ENCODE results near the gene DCTN3. TPM values are rescaled to one million over a fixed set of nuclear protein-coding genes. Genes with fewer than 3 reads are reported as not detected.

DCTN3 gene
- total RNA-seq, 2 experiments from 2014 or later: 81.5 to 84.4 TPM

GRCh38 chr9:34612788-34613390 is 7.4 kb downstream of the DCTN3 start:
- peaks cover 52% of the 10 kb centered on the region for H3K36me3 Mint-ChIP-seq (ENCODE audit: low read depth)
- H3K27me3 Mint-ChIP-seq: no peaks in the 10 kb centered on the region
- H3K9me3 ChIP-seq (ENCODE audit: control insufficient read depth in 1 of 2, insufficient read depth in 1 of 2, low read length in 2 of 2): peaks cover 0 to 3% of the 10 kb centered on the region in 2 experiments
- peak overlapping the region; percentile 84 for H3K4me3 Mint-ChIP-seq
- peak; percentile 33 for ATAC-seq (ENCODE audit: poor library complexity)
- H3K27ac ChIP-seq (ENCODE audit: low read depth in 1 of 2, low read length in 2 of 2): peak overlapping the region in 1 of 2 donors; percentile 36
- peak; percentile 87 for TF ChIP-seq CTCF (IDR thresholded peaks at IDR 0.05)
- DNase-seq: peak; percentile 42 to 87 (median 60)
- peaks cover 28% of the 10 kb centered on the region for H3K4me1 ChIP-seq (ENCODE audit: insufficient read depth, low read length)
- intact Hi-C loops (cut with DNase I, micrococcal nuclease): loop anchor here (1.0 to 10.0 kb wide), 11 partner anchors 21 to 568 kb away; partner anchors contain the start of genes DNAI1 (in 2 of the 2), FAM219A (in 2 of the 2), ENHO (in 1 of the 2) and GALT (in 1 of the 2)
- peaks cover 24% of the 10 kb centered on the region for H3K4me1 Mint-ChIP-seq (ENCODE audit: low read depth)
- H3K9me3 Mint-ChIP-seq: no peaks in the 10 kb centered on the region
- no peaks in the 10 kb centered on the region for H3K27me3 ChIP-seq (ENCODE audit: control insufficient read depth in 1 of 2, insufficient read depth in 2 of 2, low read length in 2 of 2)
- peak overlapping the region; percentile 95 for H3K4me3 ChIP-seq (ENCODE audit: low read length)
- H3K36me3 ChIP-seq (ENCODE audit: insufficient read depth, low read length): peaks cover 35% of the 10 kb centered on the region
- ChIA-PET CTCF (interaction anchor here (1.4 to 4.2 kb wide), 2 partner anchors 21 to 89 kb away, joined by 8 to 41 read pairs; no protein-coding TSS in a partner anchor), POLR2A (interaction anchor here (0.6 to 2.5 kb wide), 9 partner anchors 7 to 234 kb away, joined by 3 to 23 read pairs (median 6); partner anchors contain the start of genes DCTN3, GALT and SIGMAR1)
- H3K27ac Mint-ChIP-seq: peak overlapping the region; percentile 40

DNA sequence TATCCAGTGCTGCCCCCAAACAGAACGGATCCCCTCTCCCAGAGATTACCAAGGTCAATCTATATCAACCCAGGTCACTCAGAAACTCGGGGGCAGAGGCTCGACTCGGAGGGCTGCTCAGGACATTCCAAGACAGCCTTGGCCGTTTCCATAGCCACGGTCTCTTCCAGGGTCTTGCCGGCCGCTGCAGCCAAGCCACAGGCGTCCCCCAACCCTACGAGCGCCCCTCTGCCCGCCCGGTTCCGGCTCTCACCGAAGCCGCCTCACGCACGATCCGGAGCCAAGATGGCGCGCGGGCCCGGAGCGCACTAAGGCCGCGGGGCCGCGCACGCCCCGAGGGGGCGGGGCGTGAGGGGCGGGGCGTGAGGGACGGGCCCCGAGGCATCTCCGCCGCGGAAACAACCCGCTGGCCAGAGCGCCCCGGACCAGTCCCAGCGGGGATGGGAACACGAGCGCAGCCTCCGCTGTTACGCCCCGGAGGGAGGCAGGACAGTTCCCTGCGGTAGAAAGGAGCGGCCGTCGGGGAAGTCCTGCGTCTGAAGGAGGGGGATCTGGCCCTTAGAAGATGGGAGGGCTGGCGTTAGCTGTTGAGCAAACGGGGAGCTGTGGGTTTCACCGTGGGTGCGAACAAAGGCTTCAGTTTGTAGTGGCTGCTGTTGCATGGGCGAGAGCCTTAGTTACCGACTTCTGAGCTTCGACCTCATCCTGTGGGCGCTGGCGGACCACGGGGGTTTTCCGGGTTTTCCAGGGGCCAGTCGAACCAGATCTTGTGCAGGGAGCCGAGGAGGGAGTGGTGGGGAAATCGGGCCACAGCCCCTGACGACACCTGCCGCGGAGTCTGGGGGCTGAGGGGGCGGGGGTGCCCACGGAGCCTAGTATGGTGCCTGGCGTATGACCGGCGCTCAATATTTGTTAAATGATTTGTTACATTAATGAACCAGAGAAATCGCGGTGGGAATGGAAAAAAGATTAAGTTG is 8.2 kb downstream of the DCTN3 start, which contains the start of gene RPP25L:
RPP25L (minus strand) TSS at position 287 of the 977 bp plus-strand sequence. CDS start 801 bp downstream, outside the sequence.
- ChIA-PET POLR2A (interaction anchor here (0.6 to 2.5 kb wide), 10 partner anchors 8 to 233 kb away, joined by 3 to 23 read pairs (median 5); partner anchors contain the start of genes ARID3C, DCTN3, GALT and SIGMAR1), CTCF (interaction anchor here (1.4 to 4.2 kb wide), 5 partner anchors 17 to 90 kb away, joined by 3 to 41 read pairs (median 8); partner anchors contain the start of genes ARID3C and GALT)
- H3K27me3 ChIP-seq (ENCODE audit: control insufficient read depth in 1 of 2, insufficient read depth in 2 of 2, low read length in 2 of 2): no peaks in the 10 kb centered on the region
- H3K4me3 Mint-ChIP-seq: peak within 1 kb of the TSS; percentile 84
- peaks cover 24% of the 10 kb centered on the region for H3K4me1 Mint-ChIP-seq (ENCODE audit: low read depth)
- H3K27me3 Mint-ChIP-seq: no peaks in the 10 kb centered on the region
- H3K4me1 ChIP-seq (ENCODE audit: insufficient read depth, low read length): peaks cover 28% of the 10 kb centered on the region
- peaks cover 0 to 3% of the 10 kb centered on the region in 2 experiments for H3K9me3 ChIP-seq (ENCODE audit: control insufficient read depth in 1 of 2, insufficient read depth in 1 of 2, low read length in 2 of 2)
- peak; percentile 64 to 94 (median 82) for DNase-seq
- peaks cover 46% of the 10 kb centered on the region for H3K36me3 Mint-ChIP-seq (ENCODE audit: low read depth)
- peak within 1 kb of the TSS; percentile 95 for H3K4me3 ChIP-seq (ENCODE audit: low read length)
- peak; percentile 91 for ATAC-seq (ENCODE audit: poor library complexity)
- H3K27ac ChIP-seq (ENCODE audit: low read depth in 1 of 2, low read length in 2 of 2): peak within 1 kb of the TSS; percentile 79 to 83
- TF ChIP-seq CTCF (IDR thresholded peaks at IDR 0.05): no peak
- H3K36me3 ChIP-seq (ENCODE audit: insufficient read depth, low read length): peaks cover 27% of the 10 kb centered on the region
- H3K9me3 Mint-ChIP-seq: no peaks in the 10 kb centered on the region
- H3K27ac Mint-ChIP-seq: peak within 1 kb of the TSS; percentile 40
- intact Hi-C loops (cut with DNase I, micrococcal nuclease): loop anchor here (1.0 to 10.0 kb wide), 11 partner anchors 22 to 567 kb away; partner anchors contain the start of genes DNAI1 (in 2 of the 2), FAM219A (in 2 of the 2), ENHO (in 1 of the 2) and GALT (in 1 of the 2)

Measured in CD4-positive, alpha-beta T cell (primary cell).